Natural killer cell (primary cell): Measurements from ENCODE around the gene MSMP. TPM values are rescaled to one million over a fixed set of nuclear protein-coding genes. Genes with fewer than 3 reads are reported as not detected.

ENCODE experiments used
- ATAC-seq, 3 donors: fragments of 150-1000 bp in 2 of 3; fragments of 200-7000 bp in 1 of 3; cut with Tn5 transposase; 1 replicate in 1 of 3; 2 replicates in 2 of 3; pipeline ENCODE4 v1.10.0; 2021; ENCODE audit warnings: mild to moderate bottlenecking in 2 of 3, moderate library complexity in 2 of 3
- DNase-seq, 2 donors: peaks; one replicate each; pipeline versions ENCODE4 v3.0.0 to v3.0.0-alpha.2; 2013 to 2021; ENCODE audit warnings: mixed read lengths in 1 of 2
- H3K27ac ChIP-seq: one replicate; pipeline ENCODE4 v1.5.1; 2013; ENCODE audit warnings: mild to moderate bottlenecking, low read length
- H3K27me3 ChIP-seq: one replicate; pipeline ENCODE4 v1.6.1; 2013; ENCODE audit warnings: low read length; ENCODE audit not compliant: control insufficient read depth, insufficient read depth
- H3K36me3 ChIP-seq: one replicate; pipeline ENCODE4 v1.6.1; 2013; ENCODE audit warnings: low read length; ENCODE audit not compliant: control insufficient read depth, insufficient read depth
- H3K4me1 ChIP-seq: one replicate; pipeline ENCODE4 v1.6.1; 2013; ENCODE audit warnings: low read length; ENCODE audit not compliant: control insufficient read depth, insufficient read depth
- H3K4me3 ChIP-seq: one replicate; pipeline ENCODE4 v1.5.1; 2013; ENCODE audit warnings: low read length
- H3K9me3 ChIP-seq: one replicate; pipeline ENCODE4 v1.6.1; 2013; ENCODE audit warnings: low read length; ENCODE audit not compliant: control insufficient read depth, insufficient read depth
- H3K27ac Mint-ChIP-seq, 2 donors: one replicate each; pipeline ENCODE4 v1.8.0; 2022; ENCODE audit warnings: mild to moderate bottlenecking in 2 of 2, mixed read lengths in 2 of 2, moderate library complexity in 1 of 2
- H3K27me3 Mint-ChIP-seq, 2 donors: one replicate each; pipeline ENCODE4 v1.8.0; 2022; ENCODE audit warnings: low read depth in 2 of 2, mixed read lengths in 2 of 2
- H3K36me3 Mint-ChIP-seq: one replicate; pipeline ENCODE4 v1.8.0; 2022; ENCODE audit warnings: mixed read lengths
- H3K4me1 Mint-ChIP-seq, 2 donors: one replicate each; pipeline ENCODE4 v1.8.0; 2022; ENCODE audit warnings: mixed read lengths in 2 of 2
- H3K4me3 Mint-ChIP-seq: one replicate; pipeline ENCODE4 v1.8.0; 2022; ENCODE audit warnings: mild to moderate bottlenecking, moderate library complexity, mixed read lengths
- H3K9me3 Mint-ChIP-seq, 2 donors: one replicate each; pipeline ENCODE4 v1.8.0; 2022; ENCODE audit warnings: mixed read lengths in 2 of 2
- CTCF ChIP-seq: fragments of 200-600 bp; IDR thresholded peaks from one replicate; pipeline ENCODE4 v1.8.0; 2022; ENCODE audit warnings: antibody characterized with exemption
- WGBS: methylation state at CpG from one replicate; pipeline ENCODE4 v1.1.7; 2013; ENCODE audit warnings: missing lambda C conversion rate; ENCODE audit not compliant: insufficient coverage; 5-methylcytosine and 5-hydroxymethylcytosine counted together
- intact Hi-C: fragments of 100-400 bp; cut with micrococcal nuclease; formaldehyde crosslinking; loops from one replicate; pipeline ENCODE4 v1.14.2; 2022
- total RNA-seq, 4 donors: library from RNA; stranded (reverse); fragments of 120-200 nt in 1 of 4; gene quantifications; one replicate each; pipeline versions ENCODE4 v1.2.3 to v1.2.4, GENCODE V29; 2013 to 2022

MSMP gene
- total RNA-seq, 3 donors from 2014 or later (not counting 1 experiment from before 2014, with no cell fraction given) = not detected

GRCh38 chr9:35748242-35748857, 5.7 kb downstream of the MSMP start:
- intact Hi-C loops = loop anchor here (5.0 kb wide), 1 partner anchor 146 kb away; no protein-coding TSS in a partner anchor
- Mint-ChIP-seq H3K9me3 (no peaks in the 10 kb centered on the region), H3K4me1 (peaks cover 44 to 55% of the 10 kb centered on the region in 2 donors), H3K27me3 (no peaks in the 10 kb centered on the region), H3K4me3 (peak overlapping the region; percentile 91), H3K36me3 (peaks cover 6% of the 10 kb centered on the region), H3K27ac (peak overlapping the region; percentile 90 to 92)
- Histone ChIP-seq H3K9me3 (no peaks in the 10 kb centered on the region), H3K4me3 (peak overlapping the region; percentile 87), H3K4me1 (peaks cover 34% of the 10 kb centered on the region), H3K27ac (peak overlapping the region; percentile 63), H3K27me3 (no peaks in the 10 kb centered on the region), H3K36me3 (peaks cover 39% of the 10 kb centered on the region)
- ATAC-seq = peak in 1 of 3 donors; percentile 22
- under 1% methylated on average over 24 of the region's 24 CpGs for WGBS
- no peak for TF ChIP-seq CTCF
- peak in 1 of 2 donors; percentile 42 for DNase-seq

GRCh38 chr9:35746583-35746982, 7.5 kb downstream of the MSMP start:
- 89% methylated on average over 3 of the region's 3 CpGs for WGBS
- no peaks in the 10 kb centered on the region for H3K9me3 ChIP-seq
- no peak overlapping the region for H3K27ac ChIP-seq
- H3K4me3 ChIP-seq = no peak overlapping the region
- H3K27ac Mint-ChIP-seq = peak overlapping the region in 1 of 2 donors; percentile 92
- peaks cover 9% of the 10 kb centered on the region for H3K36me3 Mint-ChIP-seq
- no peak for TF ChIP-seq CTCF
- H3K4me1 Mint-ChIP-seq = peaks cover 61 to 65% of the 10 kb centered on the region in 2 donors
- no peak for DNase-seq
- no peaks in the 10 kb centered on the region for H3K27me3 ChIP-seq
- H3K4me1 ChIP-seq = peaks cover 40% of the 10 kb centered on the region
- no peaks in the 10 kb centered on the region for H3K9me3 Mint-ChIP-seq
- intact Hi-C loops = loop anchor here (5.0 kb wide), 1 partner anchor 144 kb away; no protein-coding TSS in a partner anchor
- no peaks in the 10 kb centered on the region for H3K27me3 Mint-ChIP-seq
- peaks cover 29% of the 10 kb centered on the region for H3K36me3 ChIP-seq
- peak overlapping the region; percentile 91 for H3K4me3 Mint-ChIP-seq
- no peak for ATAC-seq

- H3K4me3 Mint-ChIP-seq = peak overlapping the region; percentile 53
These were observed 8.5 kb downstream of the MSMP start for GRCh38 chr9:35745569-35745968.

More at GRCh38 chr9:35745569-35745968, 8.5 kb downstream of the MSMP start:
- H3K27me3 Mint-ChIP-seq = no peaks in the 10 kb centered on the region
- peaks cover 63 to 66% of the 10 kb centered on the region in 2 donors for H3K4me1 Mint-ChIP-seq
- Histone ChIP-seq H3K9me3 (no peaks in the 10 kb centered on the region), H3K4me1 (peaks cover 42% of the 10 kb centered on the region), H3K36me3 (peaks cover 24% of the 10 kb centered on the region), H3K4me3 (no peak overlapping the region), H3K27me3 (no peaks in the 10 kb centered on the region), H3K27ac (no peak overlapping the region)
- H3K36me3 Mint-ChIP-seq = peaks cover 9% of the 10 kb centered on the region
- 82% methylated on average over 1 of the region's 1 CpG for WGBS
- intact Hi-C loops = loop anchor here (5.0 kb wide), 1 partner anchor 143 kb away; no protein-coding TSS in a partner anchor
- TF ChIP-seq CTCF = no peak
- H3K27ac Mint-ChIP-seq = peak overlapping the region in 1 of 2 donors; percentile 32
- H3K9me3 Mint-ChIP-seq = no peaks in the 10 kb centered on the region
- ATAC-seq = no peak
- no peak for DNase-seq
